ENCODE data around the gene RPS14. TPM values are rescaled to one million over a fixed set of nuclear protein-coding genes. Genes with fewer than 3 reads are reported as not detected.

The RPS14 gene
- total and polyA plus RNA-seq, 2 of the 8 experiments (the other 6 are each of a cell fraction or from before 2014, with no cell fraction given) = 2,548 to 6,423 TPM

- H3K79me1 ChIP-seq (ENCODE audit: low read depth, low read length) = no peaks in the 10 kb centered on the region
- no peak overlapping the region for H2BK5ac ChIP-seq (ENCODE audit: low read depth, low read length)
- H4K5ac ChIP-seq (ENCODE audit: insufficient read length, low read depth, low read length) = no peak overlapping the region
- no peak overlapping the region for H3K27ac ChIP-seq (ENCODE audit: low read depth, low read length)
- H3K18ac ChIP-seq (ENCODE audit: extremely low read depth, low read length) = no peak overlapping the region
- FAIRE-seq = no peak
- no peaks in the 10 kb centered on the region for H3K4me1 ChIP-seq (replicated peaks in 1 of 4; ENCODE audit: control insufficient read depth in 3 of 4, insufficient read depth in 4 of 4, low read length in 3 of 4)
- no peak overlapping the region for H3K4me2 ChIP-seq (ENCODE audit: insufficient read depth in 1 of 2, low read depth in 2 of 2, low read length in 2 of 2)
- H2BK15ac ChIP-seq (ENCODE audit: low read length) = no peak overlapping the region
- no peak overlapping the region for H3K23ac ChIP-seq (ENCODE audit: insufficient read length)
- no peak overlapping the region for H3K56ac ChIP-seq (replicated peaks; ENCODE audit: insufficient read length, low read depth, low read length)
- no peaks in the 10 kb centered on the region for H3K79me2 ChIP-seq (ENCODE audit: control insufficient read depth in 1 of 2, insufficient read depth in 2 of 2, low read length in 2 of 2)
- no peak overlapping the region for H3K4ac ChIP-seq (replicated peaks; ENCODE audit: insufficient read length, low read depth, low read length)
- DNase-seq (ENCODE audit: low read depth in 1 of 2, low spot score in 2 of 2) = no peak
- H2BK12ac ChIP-seq (ENCODE audit: low read depth, low read length) = no peak overlapping the region
- no peaks in the 10 kb centered on the region for H3K23me2 ChIP-seq (ENCODE audit: low read depth, low read length)
- ChIA-PET CTCF (ENCODE audit: partially characterized antibody) (interaction anchor here (0.7 to 16.9 kb wide), 2 partner anchors 11 to 66 kb away, joined by 3 to 274 read pairs; no protein-coding TSS in a partner anchor), POLR2A (ENCODE audit: partially characterized antibody) (interaction anchor here (0.6 to 19.1 kb wide), 4 partner anchors 9 to 32 kb away, joined by 3 to 455 read pairs (median 10); partner anchors contain the start of gene TCOF1)
- no peak overlapping the region for H3K14ac ChIP-seq (ENCODE audit: insufficient read length)
- H2BK120ac ChIP-seq (replicated peaks; ENCODE audit: low read depth, low read length) = no peak overlapping the region
- WGBS, 2 experiments (ENCODE audit: extremely low coverage in 1 of 2, insufficient coverage in 1 of 2, insufficient read length in 1 of 2, insufficient replicate concordance in 2 of 2, low coverage in 1 of 2, low lambda C conversion rate in 2 of 2, missing lambda C conversion rate in 1 of 2) = 92% methylated on average over 7 of the region's 7 CpGs; no CpG with 5 or more reads in 1 of the 2 experiments
- H3K9me3 ChIP-seq (ENCODE audit: insufficient read depth in 2 of 2, low read depth in 1 of 2, low read length in 1 of 2) = no peaks in the 10 kb centered on the region
- no peak overlapping the region for H3K9ac ChIP-seq (replicated peaks in 1 of 4; ENCODE audit: extremely low read depth in 1 of 4, low read depth in 3 of 4, low read length in 3 of 4)
- no peak overlapping the region for H2AK5ac ChIP-seq (ENCODE audit: low read depth, low read length)
- TF ChIP-seq KDM1A (IDR thresholded peaks at IDR 0.05; ENCODE audit: borderline replicate concordance, low read length) = no peak
- no peak for TF ChIP-seq POU5F1 (IDR thresholded peaks at IDR 0.05; ENCODE audit: low read depth, low read length)
- TF ChIP-seq KDM5A (IDR thresholded peaks at IDR 0.05; ENCODE audit: low read length) = no peak
- TF ChIP-seq SP2 (IDR thresholded peaks at IDR 0.05; ENCODE audit: low read length) = no peak
- no peak for TF ChIP-seq USF2 (IDR thresholded peaks at IDR 0.05; ENCODE audit: low read length)
- H3K27me3 ChIP-seq (replicated peaks in 1 of 4; ENCODE audit: control insufficient read depth in 3 of 4, extremely low read depth in 1 of 4, insufficient read depth in 3 of 4, low read length in 3 of 4) = no peaks in the 10 kb centered on the region
- H2BK20ac ChIP-seq (ENCODE audit: low read length) = no peak overlapping the region
- H4K8ac ChIP-seq (ENCODE audit: extremely low read depth, insufficient read depth, low read length) = no peak overlapping the region
- H3K36me3 ChIP-seq (ENCODE audit: control insufficient read depth in 2 of 4, insufficient read depth in 4 of 4, low read length in 3 of 4) = peaks cover 64 to 94% (median 91%) of the 10 kb centered on the region in 4 experiments
- H4K91ac ChIP-seq (replicated peaks; ENCODE audit: insufficient read length, low read length) = no peak overlapping the region
- no peak overlapping the region for H2AFZ ChIP-seq (ENCODE audit: low read length)
- no peak overlapping the region for H3K4me3 ChIP-seq (ENCODE audit: extremely low read depth in 1 of 4, insufficient read depth in 2 of 4, low read depth in 3 of 4, low read length in 4 of 4)
- H4K20me1 ChIP-seq (replicated peaks in 1 of 2; ENCODE audit: control insufficient read depth in 1 of 2, insufficient read depth in 2 of 2, low read length in 2 of 2) = peaks cover 0 to 3% of the 10 kb centered on the region in 2 experiments
These were observed 56.9 kb downstream of the RPS14 start for GRCh38 chr5:150392680-150393079.
